HEK293 (cell line): Measurements from ENCODE around the gene FGFRL1.
A peak's percentile ranks its signal among the peaks of the same experiment; 100 is the strongest.

Experiments used
- CTCF ChIA-PET: fragments of 350-600 bp; formaldehyde crosslinking; extraction: SDS; loops from one replicate; lab custom pipeline; 2021; ENCODE audit warnings: antibody characterized with exemption; lab: Yijun Ruan, JAX
- POLR2A ChIA-PET: fragments of 300-600 bp; formaldehyde crosslinking; extraction: SDS; loops from one replicate; lab custom pipeline; 2020; ENCODE audit warnings: antibody characterized with exemption, inconsistent platforms; lab: Yijun Ruan, JAX
- H3K27ac ChIP-seq: fragments of 200-500 bp; sonication (Bioruptor generic); 2 replicates; pipeline ENCODE4 v1.5.1; 2014; ENCODE audit warnings: low read depth, low read length, control low read depth, inconsistent platforms; ENCODE audit errors: extremely low read depth
- H3K36me3 ChIP-seq, 2 experiments: fragments of 200-500 bp in 1 of 2; sonication (Bioruptor generic) in 1 of 2; 1 replicate in 1 of 2; 2 replicates in 1 of 2; pipeline ENCODE4 v1.5.1; 2014 to 2017; ENCODE audit warnings: inconsistent platforms in 2 of 2, low read length in 2 of 2; ENCODE audit not compliant: control insufficient read depth in 2 of 2, insufficient read depth in 1 of 2
- H3K4me1 ChIP-seq: fragments of 200-500 bp; sonication (Bioruptor generic); 2 replicates; pipeline ENCODE4 v1.5.1; 2014; ENCODE audit warnings: mild to moderate bottlenecking, low read length, inconsistent platforms; ENCODE audit not compliant: control insufficient read depth, insufficient read depth
- H3K4me3 ChIP-seq: 2 replicates; pipeline ENCODE4 v1.5.1; 2011; ENCODE audit warnings: low read depth, mild to moderate bottlenecking, control low read depth, low read length, moderate library complexity
- H3K9me3 ChIP-seq: fragments of 200-500 bp; sonication (Bioruptor generic); 2 replicates; pipeline ENCODE4 v1.5.1; 2014; ENCODE audit warnings: low read depth, low read length, inconsistent platforms; ENCODE audit not compliant: control insufficient read depth, insufficient read depth
- EGR2 ChIP-seq: fragments of 450-650 bp; formaldehyde crosslinking; IDR thresholded peaks from 2 replicates; pipeline ENCODE4 v1.5.1; 2016; ENCODE audit warnings: low read depth, missing biosample characterization, missing genetic modification characterization
- GLIS1 ChIP-seq: fragments of 450-650 bp; formaldehyde crosslinking; IDR thresholded peaks from 2 replicates; pipeline ENCODE4 v1.5.1; 2016; ENCODE audit warnings: missing biosample characterization, missing genetic modification characterization
- HIC1 ChIP-seq: fragments of 450-650 bp; formaldehyde crosslinking; IDR thresholded peaks from 2 replicates; pipeline ENCODE4 v1.5.1; 2016; ENCODE audit warnings: missing biosample characterization, missing genetic modification characterization
- IKZF3 ChIP-seq: fragments of 450-650 bp; IDR thresholded peaks from 2 replicates; pipeline ENCODE4 v1.5.0; 2018; ENCODE audit warnings: missing biosample characterization, mild to moderate bottlenecking, missing genetic modification characterization, moderate library complexity
- KLF1 ChIP-seq: fragments of 450-650 bp; formaldehyde crosslinking; IDR thresholded peaks from 2 replicates; pipeline ENCODE4 v1.5.1; 2016; ENCODE audit warnings: missing biosample characterization, missing genetic modification characterization
- KLF16 ChIP-seq: fragments of 450-650 bp; formaldehyde crosslinking; IDR thresholded peaks from 2 replicates; pipeline ENCODE4 v1.5.1; 2017; ENCODE audit warnings: missing biosample characterization, missing genetic modification characterization
- ZBTB44 ChIP-seq: fragments of 450-650 bp; IDR thresholded peaks from 2 replicates; pipeline ENCODE4 v1.5.1; 2018; ENCODE audit warnings: missing biosample characterization, mild to moderate bottlenecking, missing genetic modification characterization
- ZBTB8A ChIP-seq: fragments of 450-650 bp; formaldehyde crosslinking; IDR thresholded peaks from 2 replicates; pipeline ENCODE4 v1.5.1; 2016; ENCODE audit warnings: missing biosample characterization, missing genetic modification characterization
- ZIC2 ChIP-seq: fragments of 450-650 bp; formaldehyde crosslinking; IDR thresholded peaks from 2 replicates; pipeline ENCODE4 v1.5.1; 2016; ENCODE audit warnings: missing biosample characterization, missing genetic modification characterization
- ZNF2 ChIP-seq: fragments of 450-650 bp; formaldehyde crosslinking; IDR thresholded peaks from 2 replicates; pipeline ENCODE4 v1.5.1; 2016; ENCODE audit warnings: missing biosample characterization, missing genetic modification characterization
- ZNF211 ChIP-seq: fragments of 450-650 bp; formaldehyde crosslinking; IDR thresholded peaks from 2 replicates; pipeline ENCODE4 v1.5.1; 2016; ENCODE audit warnings: low read depth, missing biosample characterization, missing genetic modification characterization
- ZNF221 ChIP-seq: fragments of 450-650 bp; formaldehyde crosslinking; IDR thresholded peaks from 2 replicates; pipeline ENCODE4 v1.5.1; 2017; ENCODE audit warnings: missing biosample characterization, missing genetic modification characterization, borderline replicate concordance
- ZNF341 ChIP-seq: fragments of 450-650 bp; formaldehyde crosslinking; IDR thresholded peaks from 2 replicates; pipeline ENCODE4; 2016; ENCODE audit warnings: low read depth, missing biosample characterization, missing genetic modification characterization
- ZNF354C ChIP-seq: fragments of 450-650 bp; formaldehyde crosslinking; IDR thresholded peaks from 2 replicates; pipeline ENCODE4 v1.5.1; 2016; ENCODE audit warnings: missing biosample characterization, missing genetic modification characterization, low read depth, borderline replicate concordance
- ZNF426 ChIP-seq: fragments of 450-650 bp; formaldehyde crosslinking; IDR thresholded peaks from 2 replicates; pipeline ENCODE4 v1.5.1; 2017; ENCODE audit warnings: missing biosample characterization, missing genetic modification characterization, mild to moderate bottlenecking, inconsistent platforms, moderate library complexity
- ZNF629 ChIP-seq: fragments of 450-650 bp; formaldehyde crosslinking; IDR thresholded peaks from 2 replicates; pipeline ENCODE4 v1.5.1; 2017; ENCODE audit warnings: missing biosample characterization, missing genetic modification characterization
- ZNF837 ChIP-seq: fragments of 450-650 bp; formaldehyde crosslinking; IDR thresholded peaks from 2 replicates; pipeline ENCODE4 v1.5.1; 2016; ENCODE audit warnings: missing biosample characterization, missing genetic modification characterization
- ZNF843 ChIP-seq: fragments of 450-650 bp; formaldehyde crosslinking; IDR thresholded peaks from 2 replicates; pipeline ENCODE4 v1.5.1; 2016; ENCODE audit warnings: missing biosample characterization, missing genetic modification characterization
- ZSCAN18 ChIP-seq: fragments of 450-650 bp; formaldehyde crosslinking; IDR thresholded peaks from 2 replicates; pipeline ENCODE4 v1.5.1; 2016; ENCODE audit warnings: missing biosample characterization, missing genetic modification characterization
- TF ChIP-seq, protein P1 (sequence below): fragments of 450-650 bp; formaldehyde crosslinking; IDR thresholded peaks from 2 replicates; pipeline ENCODE4 v1.5.1; 2016; ENCODE audit warnings: missing biosample characterization, missing genetic modification characterization

The FGFRL1 gene

DNA sequence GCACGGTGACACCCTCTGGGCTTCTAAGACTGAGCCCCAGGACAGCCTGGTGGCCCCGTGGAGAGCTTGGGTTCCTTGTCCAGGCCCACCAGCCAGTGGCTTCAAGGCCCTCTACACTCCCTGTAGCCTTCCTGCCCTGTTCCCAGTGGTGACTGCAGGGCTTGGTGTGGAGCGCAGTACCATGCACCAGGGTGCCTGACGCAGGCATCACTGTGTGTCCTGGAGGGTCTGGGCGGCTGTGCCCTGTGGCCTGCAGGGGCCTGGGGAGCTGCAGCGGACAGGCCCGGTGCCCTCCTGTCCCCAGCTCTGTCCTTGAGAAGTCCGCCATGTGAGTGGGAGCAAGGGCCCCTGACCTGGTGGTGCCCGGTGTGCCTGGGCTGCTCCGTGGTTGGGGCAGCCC, 4.3 kb downstream of the FGFRL1 start:
- Histone ChIP-seq H3K27ac (no peak overlapping the region), H3K9me3 (no peaks in the 10 kb centered on the region), H3K4me1 (no peaks in the 10 kb centered on the region; the same call in 1 of the 2 replicates), H3K36me3 (peaks cover 0 to 14% of the 10 kb centered on the region in 2 experiments; a peak in 1 of 3 replicates), H3K4me3 (no peak overlapping the region)
- ChIA-PET CTCF (no interaction called here), POLR2A (no interaction called here)
- TF ChIP-seq ZBTB8A (tag by site-specific recombination), result 0 out of 2 replicates have a peak, but pooled peaks have one; percentile 8
- no peak for TF ChIP-seq IKZF3

- H3K4me1 ChIP-seq, result no peaks in the 10 kb centered on the region
- peaks cover 0 to 14% of the 10 kb centered on the region in 2 experiments; a peak in 1 of 3 replicates for H3K36me3 ChIP-seq
- H3K4me3 ChIP-seq, result no peak overlapping the region
- TF ChIP-seq ZNF843 (tag by site-specific recombination) (no peak), ZBTB44 (tag by site-specific recombination) (no peak), ZSCAN18 (tag by site-specific recombination) (no peak), ZNF221 (no peak), KLF16 (tag by site-specific recombination) (no peak), ZNF2 (tag by site-specific recombination) (no peak), ZNF629 (tag by site-specific recombination) (no peak), ZNF837 (tag by site-specific recombination) (no peak), ZNF426 (no peak)
- H3K27ac ChIP-seq, result no peak overlapping the region
- ChIA-PET POLR2A (no interaction called here), CTCF (no interaction called here)
- H3K9me3 ChIP-seq, result no peaks in the 10 kb centered on the region
Measured at GRCh38 chr4:1017211-1017610, 5.8 kb downstream of the FGFRL1 start.

DNA sequence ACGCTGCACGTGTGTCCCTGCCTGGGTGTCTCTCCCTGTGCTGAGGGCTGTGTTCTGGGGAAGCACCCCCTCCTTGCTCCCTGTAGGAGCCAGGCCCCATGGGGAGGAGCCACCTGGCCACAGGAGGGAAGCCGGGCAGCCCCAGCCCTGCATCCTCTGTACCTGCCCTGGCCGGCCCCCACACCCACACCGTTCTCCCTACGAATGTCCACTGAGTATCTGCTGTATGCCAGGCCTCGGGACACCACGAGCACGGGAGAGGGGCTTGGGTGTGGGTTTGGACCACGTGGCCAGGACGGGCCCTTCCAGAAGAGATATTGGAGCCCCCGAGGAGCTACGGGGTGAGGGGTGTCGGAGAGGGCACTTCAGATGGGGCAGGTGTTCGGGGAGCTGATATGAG, 6.3 kb downstream of the FGFRL1 start:
- CTCF ChIA-PET, result interaction anchor here (0.7 kb wide), 1 partner anchor 333 kb away, joined by 3 read pairs; no protein-coding TSS in a partner anchor
- H3K4me1 ChIP-seq, result no peaks in the 10 kb centered on the region
- H3K36me3 ChIP-seq, result peaks cover 0 to 13% of the 10 kb centered on the region in 2 experiments; a peak in 1 of 3 replicates
- H3K27ac ChIP-seq, result no peak overlapping the region
- no peak overlapping the region for H3K4me3 ChIP-seq
- no peaks in the 10 kb centered on the region for H3K9me3 ChIP-seq
- POLR2A ChIA-PET, result no interaction called here
- TF ChIP-seq ZNF211 (tag by site-specific recombination), result no peak
- TF ChIP-seq GLIS1 (tag by site-specific recombination), result peak; percentile 40; the same call in 1 of the 2 replicates

GRCh38 chr4:1018147-1019020, 7.0 kb downstream of the FGFRL1 start:
- H3K27ac ChIP-seq, result no peak overlapping the region
- CTCF ChIA-PET, result interaction anchor here (0.7 kb wide), 1 partner anchor 334 kb away, joined by 3 read pairs; no protein-coding TSS in a partner anchor
- no peaks in the 10 kb centered on the region for H3K4me1 ChIP-seq
- no peaks in the 10 kb centered on the region for H3K9me3 ChIP-seq
- H3K4me3 ChIP-seq, result no peak overlapping the region
- peaks cover 0 to 6% of the 10 kb centered on the region in 2 experiments; a peak in 1 of 3 replicates for H3K36me3 ChIP-seq
- POLR2A ChIA-PET, result no interaction called here
- TF ChIP-seq ZNF341 (tag by site-specific recombination) (no peak), EGR2 (tag by site-specific recombination) (peak; percentile 6; the same call in 1 of the 2 replicates), HIC1 (tag by site-specific recombination) (0 out of 2 replicates have a peak, but pooled peaks have one; percentile 24), ZNF354C (tag by site-specific recombination) (no peak), KLF1 (tag by site-specific recombination) (peak; percentile 27; the same call in 1 of the 2 replicates), ZIC2 (peak; percentile 88), ZNF211 (tag by site-specific recombination) (no peak), GLIS1 (tag by site-specific recombination) (peak; percentile 78)
- TF ChIP-seq, protein P1, sequence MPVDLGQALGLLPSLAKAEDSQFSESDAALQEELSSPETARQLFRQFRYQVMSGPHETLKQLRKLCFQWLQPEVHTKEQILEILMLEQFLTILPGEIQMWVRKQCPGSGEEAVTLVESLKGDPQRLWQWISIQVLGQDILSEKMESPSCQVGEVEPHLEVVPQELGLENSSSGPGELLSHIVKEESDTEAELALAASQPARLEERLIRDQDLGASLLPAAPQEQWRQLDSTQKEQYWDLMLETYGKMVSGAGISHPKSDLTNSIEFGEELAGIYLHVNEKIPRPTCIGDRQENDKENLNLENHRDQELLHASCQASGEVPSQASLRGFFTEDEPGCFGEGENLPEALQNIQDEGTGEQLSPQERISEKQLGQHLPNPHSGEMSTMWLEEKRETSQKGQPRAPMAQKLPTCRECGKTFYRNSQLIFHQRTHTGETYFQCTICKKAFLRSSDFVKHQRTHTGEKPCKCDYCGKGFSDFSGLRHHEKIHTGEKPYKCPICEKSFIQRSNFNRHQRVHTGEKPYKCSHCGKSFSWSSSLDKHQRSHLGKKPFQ, result no peak
